ENCODE results near the gene SRP9. TPM values are rescaled to one million over a fixed set of nuclear protein-coding genes. Genes with fewer than 3 reads are reported as not detected.

Gene SRP9
- total RNA-seq, 1 donor from 2014 or later, result 344 TPM

DNA sequence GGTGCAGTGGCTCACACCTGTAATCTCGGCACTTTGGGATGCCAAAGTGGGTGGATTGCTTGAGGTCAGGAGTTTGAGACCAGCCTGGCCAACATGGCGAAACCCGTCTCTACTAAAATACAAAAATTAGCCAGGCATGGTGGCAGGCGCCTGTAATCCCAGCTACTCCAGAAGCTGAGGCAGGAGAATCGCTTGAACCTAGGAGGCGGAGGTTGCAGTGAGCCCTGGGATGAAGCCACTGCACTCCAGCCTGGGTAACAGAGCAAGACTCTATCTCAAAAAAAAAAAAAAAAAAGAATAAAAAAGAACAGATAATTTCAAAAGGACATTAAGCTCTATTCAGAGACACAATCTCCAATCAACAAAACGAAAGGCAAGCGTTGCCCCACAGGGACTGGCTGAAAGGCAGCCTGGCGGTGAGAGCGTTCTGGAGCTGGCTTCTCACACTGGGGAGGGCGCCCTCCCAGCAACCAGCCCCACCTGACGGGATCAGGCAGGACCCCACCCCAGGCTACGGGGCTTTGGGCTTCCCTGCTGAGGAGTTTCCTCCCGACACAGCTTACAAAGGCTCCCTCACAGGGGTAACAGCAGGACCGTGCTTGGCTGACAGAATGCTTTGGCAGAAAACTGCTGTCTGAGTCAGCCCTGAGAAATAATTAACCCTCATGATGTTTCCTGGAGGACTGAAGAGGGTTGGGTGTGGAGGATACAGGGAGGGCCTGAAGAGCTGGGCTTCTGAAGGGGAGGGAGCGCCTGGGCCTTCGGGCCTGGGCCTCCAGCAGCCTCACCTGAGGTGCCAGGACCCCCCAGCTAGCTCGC, 31.1 kb upstream of the SRP9 start:
- Histone ChIP-seq H3K27me3 (ENCODE audit: control insufficient read depth, insufficient read depth, low read length) (no peaks in the 10 kb centered on the region), H3K36me3 (ENCODE audit: control insufficient read depth, insufficient read depth, low read length) (no peaks in the 10 kb centered on the region), H3K4me3 (ENCODE audit: low read depth, low read length) (peak overlapping the region; percentile 27)
- TF ChIP-seq, protein P1, sequence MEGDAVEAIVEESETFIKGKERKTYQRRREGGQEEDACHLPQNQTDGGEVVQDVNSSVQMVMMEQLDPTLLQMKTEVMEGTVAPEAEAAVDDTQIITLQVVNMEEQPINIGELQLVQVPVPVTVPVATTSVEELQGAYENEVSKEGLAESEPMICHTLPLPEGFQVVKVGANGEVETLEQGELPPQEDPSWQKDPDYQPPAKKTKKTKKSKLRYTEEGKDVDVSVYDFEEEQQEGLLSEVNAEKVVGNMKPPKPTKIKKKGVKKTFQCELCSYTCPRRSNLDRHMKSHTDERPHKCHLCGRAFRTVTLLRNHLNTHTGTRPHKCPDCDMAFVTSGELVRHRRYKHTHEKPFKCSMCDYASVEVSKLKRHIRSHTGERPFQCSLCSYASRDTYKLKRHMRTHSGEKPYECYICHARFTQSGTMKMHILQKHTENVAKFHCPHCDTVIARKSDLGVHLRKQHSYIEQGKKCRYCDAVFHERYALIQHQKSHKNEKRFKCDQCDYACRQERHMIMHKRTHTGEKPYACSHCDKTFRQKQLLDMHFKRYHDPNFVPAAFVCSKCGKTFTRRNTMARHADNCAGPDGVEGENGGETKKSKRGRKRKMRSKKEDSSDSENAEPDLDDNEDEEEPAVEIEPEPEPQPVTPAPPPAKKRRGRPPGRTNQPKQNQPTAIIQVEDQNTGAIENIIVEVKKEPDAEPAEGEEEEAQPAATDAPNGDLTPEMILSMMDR (IDR thresholded peaks at IDR 0.05; ENCODE audit: insufficient read depth, low read length, poor library complexity, severe bottlenecking), result no peak
- DNase-seq (ENCODE audit: low read depth), result peak; percentile 85

DNA sequence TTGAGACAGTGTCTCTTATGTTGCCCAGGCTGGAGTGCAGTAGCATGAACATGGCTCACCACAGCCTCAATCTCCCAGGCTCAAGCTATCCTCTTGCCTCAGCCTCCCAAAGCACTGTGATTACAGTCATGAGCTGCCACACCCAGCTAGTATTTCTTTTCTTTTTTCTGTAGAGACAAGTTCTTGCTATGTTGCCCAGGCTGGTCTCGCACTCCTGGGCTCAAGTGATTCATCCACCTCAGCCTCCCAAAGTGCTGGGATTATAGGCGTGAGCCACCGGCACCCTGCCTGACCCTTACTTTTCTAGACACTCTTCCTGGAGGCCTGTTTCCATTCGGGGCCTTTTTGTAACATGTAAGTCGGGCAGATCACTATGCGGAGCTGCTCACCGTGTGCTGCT, 30.1 kb upstream of the SRP9 start:
- Histone ChIP-seq H3K36me3 (ENCODE audit: control insufficient read depth, insufficient read depth, low read length) (no peaks in the 10 kb centered on the region), H3K4me3 (ENCODE audit: low read depth, low read length) (no peak overlapping the region), H3K27me3 (ENCODE audit: control insufficient read depth, insufficient read depth, low read length) (no peaks in the 10 kb centered on the region)
- no peak for DNase-seq (ENCODE audit: low read depth)
- TF ChIP-seq, protein P1 (IDR thresholded peaks at IDR 0.05; ENCODE audit: insufficient read depth, low read length, poor library complexity, severe bottlenecking), result no peak

DNA sequence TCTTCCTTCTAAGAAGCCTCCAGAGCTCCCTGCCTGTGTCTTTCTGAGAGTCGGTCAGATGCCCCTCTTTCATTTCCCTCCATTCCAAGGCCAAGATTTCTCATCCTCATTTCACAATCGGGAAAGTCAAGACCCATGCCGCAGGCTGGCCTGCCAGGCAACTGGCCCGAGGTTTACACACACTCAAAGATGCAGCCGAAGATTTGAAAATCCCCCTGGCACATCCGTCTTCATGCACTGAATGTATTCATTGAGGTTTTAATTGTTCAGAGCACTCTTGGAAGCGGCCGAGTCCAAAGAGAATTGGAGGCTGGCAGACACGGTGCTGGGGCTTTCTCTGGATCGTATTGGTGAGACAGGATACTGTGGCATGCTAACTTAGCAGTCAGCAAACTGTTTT, 29.1 kb upstream of the SRP9 start:
- Histone ChIP-seq H3K27me3 (ENCODE audit: control insufficient read depth, insufficient read depth, low read length) (no peaks in the 10 kb centered on the region), H3K36me3 (ENCODE audit: control insufficient read depth, insufficient read depth, low read length) (no peaks in the 10 kb centered on the region), H3K4me3 (ENCODE audit: low read depth, low read length) (no peak overlapping the region)
- TF ChIP-seq, protein P1 (IDR thresholded peaks at IDR 0.05; ENCODE audit: insufficient read depth, low read length, poor library complexity, severe bottlenecking), result no peak
- DNase-seq (ENCODE audit: low read depth), result no peak

DNA sequence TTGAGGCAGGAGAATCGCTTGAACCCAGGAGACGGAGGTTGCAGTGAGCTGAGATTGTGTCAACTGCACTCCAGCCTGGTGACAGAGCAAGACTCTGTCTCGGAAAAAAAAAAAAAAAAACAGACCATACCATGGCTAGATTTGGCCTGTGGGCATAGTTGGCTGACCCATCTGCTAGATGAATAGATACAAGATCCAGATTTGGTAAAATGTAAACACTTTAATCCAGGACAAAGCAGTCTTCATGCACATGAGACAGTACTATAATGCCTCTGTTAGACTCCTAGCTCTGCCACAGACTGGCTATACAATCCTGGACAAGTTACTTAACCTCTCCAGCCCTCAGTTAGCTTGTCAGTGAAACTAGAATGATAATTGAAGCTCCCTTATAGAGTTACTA, 27.9 kb upstream of the SRP9 start:
- no peak overlapping the region for H3K4me3 ChIP-seq (ENCODE audit: low read depth, low read length)
- TF ChIP-seq, protein P1 (IDR thresholded peaks at IDR 0.05; ENCODE audit: insufficient read depth, low read length, poor library complexity, severe bottlenecking), result no peak
- H3K27me3 ChIP-seq (ENCODE audit: control insufficient read depth, insufficient read depth, low read length), result no peaks in the 10 kb centered on the region
- no peaks in the 10 kb centered on the region for H3K36me3 ChIP-seq (ENCODE audit: control insufficient read depth, insufficient read depth, low read length)
- no peak for DNase-seq (ENCODE audit: low read depth)

DNA sequence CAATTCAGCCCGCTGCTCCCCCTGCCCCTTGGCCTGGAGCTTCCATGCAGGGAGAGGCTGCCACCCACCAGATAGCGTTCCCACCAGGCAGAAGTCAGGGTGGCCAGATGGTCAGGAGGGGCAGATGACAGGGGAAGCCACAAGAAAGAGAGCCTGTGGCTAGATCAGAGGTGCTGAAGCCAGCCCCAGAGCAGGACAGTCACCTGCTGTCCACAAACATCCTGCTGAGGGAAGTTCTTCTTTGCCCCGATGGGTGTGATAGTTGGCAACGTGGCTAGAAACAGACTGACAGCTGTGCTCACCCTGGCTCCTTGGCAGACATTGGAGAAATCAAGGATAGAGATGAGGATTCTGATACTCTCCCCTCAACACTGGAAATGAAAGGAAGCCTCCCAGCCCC, 27.2 kb upstream of the SRP9 start:
- H3K4me3 ChIP-seq (ENCODE audit: low read depth, low read length), result no peak overlapping the region
- DNase-seq (ENCODE audit: low read depth), result no peak
- H3K27me3 ChIP-seq (ENCODE audit: control insufficient read depth, insufficient read depth, low read length), result no peaks in the 10 kb centered on the region
- no peaks in the 10 kb centered on the region for H3K36me3 ChIP-seq (ENCODE audit: control insufficient read depth, insufficient read depth, low read length)
- TF ChIP-seq, protein P1 (IDR thresholded peaks at IDR 0.05; ENCODE audit: insufficient read depth, low read length, poor library complexity, severe bottlenecking), result no peak
